Breast epithelium (tissue), 4 donors: ENCODE measurements around the gene GAB3. TPM values are rescaled to one million over a fixed set of nuclear protein-coding genes. Genes with fewer than 3 reads are reported as not detected.

Source experiments
- DNase-seq, 2 donors: peaks; one replicate each; pipeline ENCODE4 v3.0.0-alpha.2; 2019; ENCODE audit warnings: low spot score in 2 of 2
- H3K27ac ChIP-seq, 2 donors: fragments of 200-600 bp; sonication (generic) in 1 of 2; one replicate each; pipeline ENCODE4 v1.5.1; 2016 to 2019; ENCODE audit warnings: mild to moderate bottlenecking in 1 of 2
- H3K27me3 ChIP-seq, 2 donors: fragments of 200-600 bp; sonication (generic) in 1 of 2; one replicate each; pipeline versions ENCODE4 v1.5.1 to v1.6.0; 2017 to 2019; ENCODE audit warnings: control low read depth in 1 of 2, mild to moderate bottlenecking in 1 of 2
- H3K36me3 ChIP-seq: fragments of 200-600 bp; one replicate; pipeline ENCODE4 v1.5.1; 2019
- H3K4me1 ChIP-seq, 2 donors: fragments of 200-600 bp; sonication (generic); one replicate each; pipeline ENCODE4 v1.5.1; 2016 to 2019; ENCODE audit warnings: control low read depth in 1 of 2
- H3K4me3 ChIP-seq, 3 donors: fragments of 200-600 bp; sonication (generic); 1 replicate in 2 of 3; 2 replicates in 1 of 3; pipeline ENCODE4 v1.5.1; 2016 to 2019; ENCODE audit warnings: mild to moderate bottlenecking in 3 of 3, moderate library complexity in 2 of 3
- H3K9me3 ChIP-seq, 2 donors: fragments of 200-600 bp; sonication (generic) in 1 of 2; one replicate each; pipeline ENCODE4 v1.5.1; 2016 to 2019; ENCODE audit warnings: control low read depth in 1 of 2
- CTCF ChIP-seq, 3 donors: fragments of 450-650 bp; IDR thresholded peaks; one replicate each; pipeline ENCODE4 v1.5.1; 2016 to 2017; ENCODE audit warnings: antibody characterized with exemption in 3 of 3, mild to moderate bottlenecking in 3 of 3, moderate library complexity in 3 of 3
- POLR2A ChIP-seq: fragments of 450-650 bp; IDR thresholded peaks from one replicate; pipeline ENCODE4 v1.6.1; 2016; ENCODE audit warnings: antibody characterized with exemption, mild to moderate bottlenecking, moderate library complexity
- POLR2AphosphoS5 ChIP-seq, 3 donors: sonication (generic); formaldehyde crosslinking; IDR thresholded peaks; one replicate each; pipeline ENCODE4 v1.6.1; 2017; ENCODE audit warnings: antibody characterized with exemption in 3 of 3
- intact Hi-C: fragments of 100-400 bp; cut with DNase I; formaldehyde crosslinking; loops from one replicate; pipeline ENCODE4 v1.15.1; 2023; ENCODE audit warnings: low total_unique reads
- total RNA-seq, 3 donors: library from RNA; depleted of rRNA; stranded (reverse); fragments of >200 nt; gene quantifications; one replicate each; pipeline ENCODE4 v1.1.0, GENCODE V29; 2016

The GAB3 gene
- 1 to 10 TPM; 3.9 to 8.5 (median 5.3) TPM for total RNA-seq

- no peak for DNase-seq
- intact Hi-C loops = no loop called here
- peaks cover 0 to 29% of the 10 kb centered on the region in 2 donors for H3K27me3 ChIP-seq
- TF ChIP-seq POLR2A = no peak
- TF ChIP-seq CTCF (IDR thresholded peaks at IDR 0.05) = no peak
- no peak for TF ChIP-seq POLR2AphosphoS5 (IDR thresholded peaks at IDR 0.05)
- H3K27ac ChIP-seq = peak within 1 kb of the TSS in 1 of 2 donors; percentile 69
- H3K4me1 ChIP-seq = no peaks in the 10 kb centered on the region
- no peaks in the 10 kb centered on the region for H3K9me3 ChIP-seq
- peak within 1 kb of the TSS; percentile 49 to 68 (median 52) for H3K4me3 ChIP-seq
- H3K36me3 ChIP-seq = no peaks in the 10 kb centered on the region
Observed at GRCh38 chrX:154750301-154751202, at the start of gene GAB3. TSS of gene GAB3 (minus strand) at chrX:154751077. CDS start at chrX:154751025, 52 bp downstream.

GRCh38 chrX:154799556-154800348 lies 48.9 kb upstream of the GAB3 start:
- no peaks in the 10 kb centered on the region for H3K4me1 ChIP-seq
- intact Hi-C loops = no loop called here
- H3K9me3 ChIP-seq = no peaks in the 10 kb centered on the region
- no peak for DNase-seq
- H3K36me3 ChIP-seq = no peaks in the 10 kb centered on the region
- H3K27me3 ChIP-seq = peaks cover 0 to 4% of the 10 kb centered on the region in 2 donors
- TF ChIP-seq CTCF (IDR thresholded peaks at IDR 0.05) = no peak
- no peak for TF ChIP-seq POLR2A
- no peak for TF ChIP-seq POLR2AphosphoS5 (IDR thresholded peaks at IDR 0.05)
- peak overlapping the region in 1 of 2 donors; percentile 35 for H3K27ac ChIP-seq
- no peak overlapping the region for H3K4me3 ChIP-seq

- Histone ChIP-seq H3K27me3 (peaks cover 0 to 3% of the 10 kb centered on the region in 2 donors), H3K4me3 (no peak overlapping the region), H3K36me3 (no peaks in the 10 kb centered on the region), H3K9me3 (no peaks in the 10 kb centered on the region), H3K4me1 (no peaks in the 10 kb centered on the region), H3K27ac (no peak overlapping the region)
- intact Hi-C loops = no loop called here
- DNase-seq = no peak
- TF ChIP-seq POLR2AphosphoS5 (IDR thresholded peaks at IDR 0.05) (no peak), POLR2A (no peak), CTCF (IDR thresholded peaks at IDR 0.05) (no peak)
Observed at GRCh38 chrX:154797006-154797405, 46.1 kb upstream of the GAB3 start.

- Histone ChIP-seq H3K36me3 (no peaks in the 10 kb centered on the region), H3K9me3 (no peaks in the 10 kb centered on the region), H3K4me3 (no peak overlapping the region), H3K4me1 (no peaks in the 10 kb centered on the region), H3K27me3 (peaks cover 0 to 3% of the 10 kb centered on the region in 2 donors), H3K27ac (no peak overlapping the region)
- intact Hi-C loops = no loop called here
- no peak for DNase-seq
- TF ChIP-seq POLR2A (no peak), POLR2AphosphoS5 (IDR thresholded peaks at IDR 0.05) (no peak), CTCF (IDR thresholded peaks at IDR 0.05) (no peak)
Observed at GRCh38 chrX:154795016-154795415, 44.1 kb upstream of the GAB3 start.
